Cardiac fibroblast (primary cell): ENCODE results near the gene POLR2L.
A peak's percentile ranks its signal among the peaks of the same experiment; 100 is the strongest.

Experiments used
- DNase-seq, 2 donors: peaks; one replicate each; pipeline versions ENCODE4 v3.0.0 to v3.0.0-alpha.2; 2010; ENCODE audit warnings: low read depth in 2 of 2
- H3K4me3 ChIP-seq, 2 donors: replicated peaks in 1 of 2; 1 replicate in 1 of 2; 2 replicates in 1 of 2; pipeline ENCODE4 v1.5.1; 2011; ENCODE audit warnings: low read depth in 2 of 2, low read length in 2 of 2, mild to moderate bottlenecking in 2 of 2, moderate library complexity in 1 of 2
- CTCF ChIP-seq: IDR thresholded peaks from one replicate; pipeline ENCODE4 v1.5.1; 2011; ENCODE audit warnings: low read depth, mild to moderate bottlenecking, low read length, inconsistent platforms

POLR2L gene

DNA sequence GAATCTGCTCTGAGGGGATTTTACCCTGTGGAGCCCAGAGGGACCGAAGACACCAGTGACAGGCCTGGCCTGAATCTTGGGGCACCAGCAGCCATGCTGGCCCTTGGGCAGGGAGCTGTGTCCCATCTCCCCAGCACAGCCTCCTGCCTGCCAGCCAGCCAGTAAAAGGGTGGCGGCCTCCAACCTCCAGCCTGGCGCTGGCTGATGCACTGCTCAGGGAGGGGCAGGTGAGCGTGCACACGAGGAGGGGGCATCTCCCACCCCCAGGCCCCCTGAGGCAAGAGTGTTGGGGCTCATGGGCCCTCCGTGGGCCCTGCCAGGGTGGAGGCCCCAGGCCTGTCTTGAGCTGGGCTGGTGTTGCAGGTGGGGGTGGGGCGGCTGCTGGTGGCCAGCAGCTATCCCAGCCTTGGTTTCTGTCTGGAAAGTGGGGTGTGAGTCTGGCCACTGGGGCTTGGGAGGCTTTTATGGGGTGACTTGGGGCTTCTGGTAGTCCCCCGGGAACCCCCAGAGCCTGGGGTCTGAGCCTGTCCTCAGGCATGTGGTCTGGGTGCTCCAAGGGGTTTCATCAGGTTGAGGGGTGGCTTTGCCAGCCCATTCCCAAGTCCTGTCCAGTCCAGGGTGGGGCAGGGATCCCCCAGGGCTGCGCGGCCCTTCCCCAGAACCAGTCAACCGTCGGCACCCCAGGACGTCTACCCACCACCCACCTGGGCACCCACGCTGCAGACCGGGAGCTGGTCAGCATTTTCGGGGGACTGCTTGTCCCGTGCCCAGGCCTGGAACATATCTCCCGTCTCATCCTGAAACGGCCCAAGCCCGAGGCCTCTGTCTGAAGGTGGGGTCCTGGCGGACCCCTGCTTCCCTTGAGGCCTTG, 18.1 kb upstream of the POLR2L start:
- no peak overlapping the region for H3K4me3 ChIP-seq
- DNase-seq, result no peak
- no peak for TF ChIP-seq CTCF

GRCh38 chr11:859394-860131, 17.2 kb upstream of the POLR2L start:
- DNase-seq, result peak; percentile 82 to 96
- no peak for TF ChIP-seq CTCF
- H3K4me3 ChIP-seq, result peak overlapping the region in 1 of 2 donors; percentile 37

DNA sequence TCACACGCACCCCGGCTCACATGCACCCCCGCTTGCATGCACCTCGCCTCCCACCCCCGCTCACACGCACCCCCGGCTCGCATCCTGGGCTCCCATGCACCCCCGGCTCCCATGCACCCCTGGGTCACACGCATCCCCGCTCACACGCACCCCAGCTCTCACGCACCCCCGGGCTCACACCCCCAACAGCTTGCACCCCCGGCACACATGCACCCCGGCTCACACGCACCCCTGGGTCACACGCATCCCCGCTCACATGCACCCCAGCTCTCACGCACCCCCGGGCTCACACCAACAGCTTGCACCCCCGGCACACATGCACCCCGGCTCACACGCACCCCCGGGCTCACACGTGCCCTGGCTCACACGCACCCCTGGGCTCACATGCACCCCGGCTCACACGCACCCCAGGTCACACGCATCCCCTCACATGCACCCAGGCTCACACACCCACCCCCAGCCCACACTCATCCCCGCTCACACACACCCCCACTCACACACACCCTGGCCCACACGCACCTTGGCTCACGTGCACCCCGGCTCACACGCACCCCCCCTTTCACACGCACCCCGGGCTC, 16.5 kb upstream of the POLR2L start:
- no peak for TF ChIP-seq CTCF
- no peak for DNase-seq
- H3K4me3 ChIP-seq, result no peak overlapping the region

- TF ChIP-seq CTCF, result no peak
- no peak for DNase-seq
- no peak overlapping the region for H3K4me3 ChIP-seq
Observed at GRCh38 chr11:858053-858761, 15.9 kb upstream of the POLR2L start.

DNA sequence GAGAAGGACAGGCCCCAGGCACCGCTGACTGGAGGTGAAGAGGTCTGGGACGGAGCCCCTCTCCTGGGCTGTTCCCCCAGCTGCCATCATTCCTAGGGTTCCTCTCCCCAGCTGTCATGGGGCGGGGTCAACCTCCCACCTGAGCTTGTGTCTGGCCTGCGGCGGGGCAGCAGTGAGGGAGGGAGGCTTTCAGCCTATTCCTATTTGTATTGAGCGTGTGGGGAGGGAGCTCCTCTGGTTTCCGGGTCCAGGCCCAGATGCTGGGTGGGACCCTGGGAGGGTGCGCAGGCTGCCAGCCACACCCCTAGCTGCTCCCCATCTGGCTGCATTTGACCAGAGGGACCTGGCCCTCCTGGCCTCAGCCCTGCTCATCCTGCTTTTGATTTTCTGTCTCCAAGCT, 14.1 kb upstream of the POLR2L start:
- H3K4me3 ChIP-seq, result no peak overlapping the region
- no peak for DNase-seq
- no peak for TF ChIP-seq CTCF

- no peak overlapping the region for H3K4me3 ChIP-seq
- no peak for TF ChIP-seq CTCF
- DNase-seq, result no peak
Observed at GRCh38 chr11:855796-856195, 13.5 kb upstream of the POLR2L start.
